ENCODE results near the gene DDRGK1.
A peak's percentile ranks its signal among the peaks of the same experiment; 100 is the strongest.

The DDRGK1 gene

DNA sequence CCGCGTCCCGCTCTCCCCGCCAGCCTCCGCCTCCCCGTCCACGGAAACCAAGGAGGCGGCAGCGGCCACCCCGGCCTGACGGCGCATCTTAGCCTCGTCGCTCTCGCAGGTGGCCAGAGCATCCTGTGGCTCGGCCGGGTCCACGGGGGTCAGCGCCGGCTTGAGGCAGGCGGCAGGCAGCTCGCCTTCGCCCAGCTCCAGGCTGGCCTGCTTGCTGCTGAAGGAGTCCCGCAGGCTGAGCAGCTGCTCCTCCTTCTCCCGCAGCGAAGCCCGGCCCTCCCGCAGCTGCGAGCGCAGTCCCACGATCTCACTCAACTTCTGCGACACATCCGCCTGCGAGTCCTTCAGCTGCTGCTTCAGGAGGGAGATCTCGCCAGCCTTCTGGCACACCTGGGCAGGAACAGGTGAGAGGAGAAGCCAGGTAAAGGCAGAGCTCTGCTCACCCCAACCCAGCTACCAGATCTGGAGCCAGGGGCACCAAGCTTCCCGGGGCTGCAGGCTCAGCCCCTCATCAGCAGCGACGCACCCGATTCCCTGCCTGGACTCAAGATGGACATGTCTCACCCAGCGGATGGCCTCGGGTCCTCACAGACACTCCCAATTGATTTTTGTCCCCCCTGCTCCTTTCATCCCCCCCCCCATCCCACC lies 39.6 kb downstream of the DDRGK1 start:
- DNase-seq = no peak
- no peak for TF ChIP-seq POLR2A (IDR thresholded peaks at IDR 0.05; ENCODE audit: low read length)
- TF ChIP-seq GATA1 (IDR thresholded peaks at IDR 0.05; ENCODE audit: low read depth, low read length) = no peak

DNA sequence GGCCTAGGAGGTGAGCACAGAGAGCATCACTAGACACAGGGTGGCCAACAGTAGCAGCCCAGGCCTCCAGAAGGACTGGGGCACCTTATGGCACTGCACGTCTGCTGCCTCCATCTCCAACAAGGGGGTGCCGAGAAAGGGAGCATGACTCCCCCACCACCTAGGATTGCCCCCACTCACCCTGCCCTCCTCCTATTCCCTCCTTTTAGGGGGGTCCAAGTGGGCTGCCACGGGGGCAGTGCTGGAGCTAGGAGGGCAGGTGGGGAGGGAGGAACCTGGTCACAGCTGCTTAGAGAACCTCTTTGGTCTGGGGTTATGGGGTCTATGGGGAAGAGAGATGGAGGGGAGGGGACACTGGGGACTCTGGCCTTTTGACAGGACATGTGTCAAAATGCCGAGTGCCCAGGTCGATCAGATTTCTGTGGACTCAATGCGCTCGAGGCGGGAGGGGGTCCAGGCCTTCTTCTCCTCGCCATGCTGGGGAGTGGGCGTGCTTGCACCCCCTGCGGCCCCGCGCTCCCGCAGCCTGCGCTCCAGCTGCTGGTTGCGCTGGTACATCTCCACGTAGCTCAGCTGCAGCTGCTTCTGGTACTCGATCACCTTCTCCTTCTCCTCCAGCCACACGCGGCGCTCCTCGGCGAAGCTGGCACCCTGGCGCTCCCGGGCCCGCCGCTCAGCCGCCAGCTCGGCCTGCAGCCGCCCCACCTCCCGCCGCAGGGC lies 40.3 kb downstream of the DDRGK1 start:
- DNase-seq = no peak
- TF ChIP-seq POLR2A (IDR thresholded peaks at IDR 0.05; ENCODE audit: low read length) = no peak

GRCh38 chr20:3163099-3164042 lies 41.1 kb downstream of the DDRGK1 start:
- TF ChIP-seq GATA1 (IDR thresholded peaks at IDR 0.05; ENCODE audit: low read depth, low read length) = no peak
- no peak for TF ChIP-seq POLR2A (IDR thresholded peaks at IDR 0.05; ENCODE audit: low read length)

GRCh38 chr20:3162080-3162611 lies 42.3 kb downstream of the DDRGK1 start:
- TF ChIP-seq POLR2A (IDR thresholded peaks at IDR 0.05; ENCODE audit: low read length) = no peak
- no peak for TF ChIP-seq GATA1 (IDR thresholded peaks at IDR 0.05; ENCODE audit: low read depth, low read length)
- DNase-seq = no peak

More at GRCh38 chr20:3163099-3164042, 41.1 kb downstream of the DDRGK1 start:
- DNase-seq = no peak

GRCh38 chr20:3161316-3162079 lies 43.0 kb downstream of the DDRGK1 start:
- TF ChIP-seq GATA1 (IDR thresholded peaks at IDR 0.05; ENCODE audit: low read depth, low read length) (no peak), POLR2A (IDR thresholded peaks at IDR 0.05; ENCODE audit: low read length) (no peak)
- no peak for DNase-seq

GRCh38 chr20:3160418-3160817 lies 44.1 kb downstream of the DDRGK1 start:
- TF ChIP-seq POLR2A (IDR thresholded peaks at IDR 0.05; ENCODE audit: low read length) (no peak), GATA1 (IDR thresholded peaks at IDR 0.05; ENCODE audit: low read depth, low read length) (no peak)
- no peak for DNase-seq

GRCh38 chr20:3158968-3159431 lies 45.5 kb downstream of the DDRGK1 start:
- peak; percentile 87 to 90 for DNase-seq

GRCh38 chr20:3157817-3158216 lies 46.7 kb downstream of the DDRGK1 start:
- no peak for DNase-seq
- TF ChIP-seq GATA1 (IDR thresholded peaks at IDR 0.05; ENCODE audit: low read depth, low read length) (no peak), POLR2A (IDR thresholded peaks at IDR 0.05; ENCODE audit: low read length) (no peak)

More at GRCh38 chr20:3158968-3159431, 45.5 kb downstream of the DDRGK1 start:
- TF ChIP-seq GATA1 (IDR thresholded peaks at IDR 0.05; ENCODE audit: low read depth, low read length) (peak; percentile 41), POLR2A (IDR thresholded peaks at IDR 0.05; ENCODE audit: low read length) (no peak)

- TF ChIP-seq GATA1 (IDR thresholded peaks at IDR 0.05; ENCODE audit: low read depth, low read length) (no peak), POLR2A (IDR thresholded peaks at IDR 0.05; ENCODE audit: low read length) (no peak)
- peak in 1 of 2 experiments; percentile 32 for DNase-seq
Measured at GRCh38 chr20:3156811-3157619, 47.5 kb downstream of the DDRGK1 start.

DNA sequence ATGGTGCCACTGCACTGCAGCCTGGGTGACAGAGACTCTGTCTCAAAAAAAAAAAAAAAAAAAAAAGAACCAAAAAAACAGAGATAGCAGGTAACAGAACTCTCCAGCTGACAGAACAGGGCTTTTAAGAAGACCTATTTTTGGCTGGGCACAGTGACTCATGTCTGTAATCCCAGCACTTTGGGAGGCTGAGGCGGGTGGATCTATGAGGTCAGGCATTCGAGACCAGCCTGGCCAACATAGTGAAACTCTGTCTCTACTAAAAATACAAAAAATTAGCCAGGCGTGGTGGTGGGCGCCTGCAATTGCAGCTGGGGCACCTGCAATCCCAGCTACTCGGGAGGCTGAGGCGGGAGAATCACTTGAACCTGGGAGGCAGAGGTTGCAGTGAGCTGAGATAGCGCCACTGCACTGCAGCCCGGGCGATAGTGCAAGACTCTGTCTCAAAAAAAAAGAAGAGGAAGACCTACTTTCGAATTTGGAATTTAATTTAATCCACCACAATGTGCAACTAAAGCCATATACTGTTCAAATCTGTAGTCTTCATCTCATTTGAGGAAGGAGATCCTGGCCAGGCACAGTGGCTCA lies 52.3 kb downstream of the DDRGK1 start:
- peak in 1 of 2 experiments; percentile 17 for DNase-seq

DNA sequence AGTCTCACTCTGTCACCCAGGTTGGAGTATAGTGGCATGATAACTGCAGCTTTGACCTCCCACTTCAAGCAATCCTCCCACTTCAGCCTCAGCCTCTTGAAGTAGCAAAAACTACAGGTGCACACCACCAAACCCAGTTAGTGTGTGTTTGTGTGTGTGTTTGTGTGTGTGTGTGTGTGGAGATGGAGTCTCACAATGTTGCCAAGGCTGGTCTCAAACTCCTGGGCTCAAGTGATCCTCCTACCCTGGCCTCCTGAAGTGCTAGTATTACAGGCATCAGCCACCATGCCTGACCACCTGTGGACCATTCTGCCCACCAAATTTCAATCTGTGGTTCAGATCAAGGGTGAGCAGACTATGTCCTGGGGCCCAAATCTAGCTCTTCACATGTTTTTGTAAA lies 53.6 kb downstream of the DDRGK1 start:
- no peak for DNase-seq
- TF ChIP-seq POLR2A (IDR thresholded peaks at IDR 0.05; ENCODE audit: low read length) (no peak), GATA1 (IDR thresholded peaks at IDR 0.05; ENCODE audit: low read depth, low read length) (no peak)

DNA sequence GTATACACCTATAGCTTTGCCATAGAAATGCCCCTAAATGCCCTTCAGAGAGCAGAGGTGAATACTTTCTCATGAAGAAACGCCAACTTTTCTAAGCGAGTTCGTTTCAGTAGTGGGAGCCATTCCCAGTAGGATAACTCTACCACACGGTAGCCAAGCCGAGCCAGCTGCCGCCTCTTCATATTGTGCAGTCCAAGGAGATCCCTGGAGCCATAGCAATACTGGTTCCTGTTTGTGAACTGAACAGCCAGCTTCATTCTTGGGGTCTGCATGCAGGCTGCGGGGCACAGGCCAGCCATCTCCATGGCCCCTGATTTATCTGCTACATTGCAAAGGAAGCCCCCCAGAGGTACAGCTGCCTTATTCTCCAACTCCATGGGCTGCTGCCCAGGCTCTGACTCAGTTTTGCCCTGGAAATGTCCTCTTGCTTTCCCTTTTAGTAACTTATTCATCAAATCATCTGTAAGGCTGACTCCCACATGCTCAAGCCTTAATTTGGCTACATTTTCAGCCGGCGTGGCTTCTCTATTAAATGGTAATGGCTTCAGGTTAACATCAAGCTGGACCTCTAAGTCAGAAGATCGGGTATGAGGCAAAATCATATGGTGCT lies 57.6 kb downstream of the DDRGK1 start:
- DNase-seq = no peak
- TF ChIP-seq POLR2A (IDR thresholded peaks at IDR 0.05; ENCODE audit: low read length) (no peak), GATA1 (IDR thresholded peaks at IDR 0.05; ENCODE audit: low read depth, low read length) (no peak)

Measured in erythroblast (primary cell).